HepG2 (cell line): ENCODE results near the gene ZNF282.

Experiments
- REST ChIP-seq, 2 experiments: IDR thresholded peaks; 2 replicates each; pipeline ENCODE4 v1.6.1; 2011 to 2012; ENCODE audit warnings: low read length in 2 of 2, borderline replicate concordance in 1 of 2, low read depth in 1 of 2, mild to moderate bottlenecking in 1 of 2, moderate library complexity in 1 of 2
- SMC3 ChIP-seq: IDR thresholded peaks from 2 replicates; pipeline ENCODE4 v1.6.1; 2011; ENCODE audit warnings: low read length, improper control_type of control experiment
- SNAI1 ChIP-seq: sonication (generic); formaldehyde crosslinking; IDR thresholded peaks from 2 replicates; pipeline ENCODE4 v1.5.0; 2020; ENCODE audit warnings: mild to moderate bottlenecking, missing genetic modification reagents, borderline replicate concordance

DNA sequence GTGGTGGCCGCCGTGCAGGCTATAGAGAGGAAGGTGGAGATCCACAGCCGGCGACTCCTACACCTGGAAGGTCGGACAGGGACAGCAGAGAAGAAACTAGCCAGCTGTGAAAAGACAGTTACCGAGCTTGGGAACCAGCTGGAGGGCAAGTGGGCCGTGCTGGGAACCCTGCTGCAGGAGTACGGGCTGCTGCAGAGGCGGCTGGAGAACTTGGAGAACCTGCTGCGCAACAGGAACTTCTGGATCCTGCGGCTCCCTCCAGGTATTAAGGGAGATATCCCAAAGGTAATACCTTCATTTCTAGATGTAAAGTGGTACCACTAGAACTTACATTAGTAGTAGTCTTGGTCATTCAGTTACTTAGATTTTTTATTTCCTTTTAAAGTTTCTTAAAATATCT, 41.3 kb upstream of the ZNF282 start:
- no peak for TF ChIP-seq SMC3
- TF ChIP-seq SNAI1 (CRISPR knock-in tag): no peak
- no peak for TF ChIP-seq REST (IDR thresholded peaks at IDR 0.05; ENCODE audit: borderline replicate concordance in 1 of 2, low read depth in 1 of 2, low read length in 2 of 2)
